ENCODE data around the gene SPRYD3. TPM values are rescaled to one million over a fixed set of nuclear protein-coding genes. Genes with fewer than 3 reads are reported as not detected.
"Not testable (repeated sequence)": the region's sequence is repeated elsewhere in the genome, so short reads cannot be mapped to it uniquely, and the experiment has no call there.

SPRYD3 gene
- total RNA-seq, 1 experiment from 2014 or later = 35.2 TPM

- Mint-ChIP-seq H3K27ac (ENCODE audit: low read depth, unreplicated experiment) (no peak overlapping the region), H3K36me3 (ENCODE audit: insufficient read depth, unreplicated experiment) (peaks cover 97% of the 10 kb centered on the region), H3K4me1 (ENCODE audit: insufficient read depth, unreplicated experiment) (peaks cover 9% of the 10 kb centered on the region), H3K9me3 (ENCODE audit: unreplicated experiment) (no peaks in the 10 kb centered on the region), H3K27me3 (ENCODE audit: insufficient read depth, unreplicated experiment) (no peaks in the 10 kb centered on the region), H3K4me3 (ENCODE audit: unreplicated experiment) (no peak overlapping the region)
- ChIA-PET POLR2A (interaction anchor here (1.0 to 1.7 kb wide), 4 partner anchors 10 to 26 kb away, joined by 3 to 5 read pairs (median 3); partner anchors contain the start of gene EIF4B), CTCF (interaction anchor here (0.6 to 1.2 kb wide), 4 partner anchors 17 to 773 kb away, joined by 3 to 4 read pairs (median 4); no protein-coding TSS in a partner anchor)
- no peak for TF ChIP-seq CTCF (IDR thresholded peaks at IDR 0.05; ENCODE audit: unreplicated experiment)
- intact Hi-C loops (cut with micrococcal nuclease) = no loop called here
- DNase-seq (ENCODE audit: unreplicated experiment) = no peak
- no TSS peak for BruUV-seq (replicated peaks)
Observed at GRCh38 chr12:53031616-53032015, 47.6 kb downstream of the SPRYD3 start.

- H3K4me3 Mint-ChIP-seq (ENCODE audit: unreplicated experiment); H3K9me3 Mint-ChIP-seq (ENCODE audit: unreplicated experiment); BruUV-seq (replicated peaks); intact Hi-C loops (cut with micrococcal nuclease); H3K27ac Mint-ChIP-seq (ENCODE audit: low read depth, unreplicated experiment); H3K27me3 Mint-ChIP-seq (ENCODE audit: insufficient read depth, unreplicated experiment); H3K4me1 Mint-ChIP-seq (ENCODE audit: insufficient read depth, unreplicated experiment); DNase-seq (ENCODE audit: unreplicated experiment): not testable (repeated sequence)
- peaks cover 96% of the 10 kb centered on the region for H3K36me3 Mint-ChIP-seq (ENCODE audit: insufficient read depth, unreplicated experiment)
- ChIA-PET CTCF (interaction anchor here (0.6 to 2.6 kb wide), 4 partner anchors 12 to 897 kb away, joined by 3 to 10 read pairs (median 4); no protein-coding TSS in a partner anchor), POLR2A (interaction anchor here (0.7 to 1.6 kb wide), 4 partner anchors 8 to 13 kb away, joined by 3 to 4 read pairs (median 3); no protein-coding TSS in a partner anchor)
Observed at GRCh38 chr12:53027014-53027413, 52.2 kb downstream of the SPRYD3 start.

GRCh38 chr12:53025250-53025649 is 53.9 kb downstream of the SPRYD3 start:
- DNase-seq (ENCODE audit: unreplicated experiment) = no peak
- POLR2A ChIA-PET = interaction anchor here (0.6 to 1.6 kb wide), 3 partner anchors 10 to 19 kb away, joined by 3 to 10 read pairs (median 3); partner anchors contain the start of gene EIF4B
- Mint-ChIP-seq H3K4me1 (ENCODE audit: insufficient read depth, unreplicated experiment) (peaks cover 3% of the 10 kb centered on the region), H3K4me3 (ENCODE audit: unreplicated experiment) (no peak overlapping the region), H3K27ac (ENCODE audit: low read depth, unreplicated experiment) (no peak overlapping the region), H3K36me3 (ENCODE audit: insufficient read depth, unreplicated experiment) (peaks cover 96% of the 10 kb centered on the region), H3K9me3 (ENCODE audit: unreplicated experiment) (no peaks in the 10 kb centered on the region), H3K27me3 (ENCODE audit: insufficient read depth, unreplicated experiment) (no peaks in the 10 kb centered on the region)
- BruUV-seq (replicated peaks) = no TSS peak
- CTCF ChIA-PET = interaction anchor here (0.6 to 2.9 kb wide), 4 partner anchors 13 to 140 kb away, joined by 3 to 10 read pairs (median 6); no protein-coding TSS in a partner anchor
- TF ChIP-seq CTCF (IDR thresholded peaks at IDR 0.05; ENCODE audit: unreplicated experiment) = no peak
- intact Hi-C loops (cut with micrococcal nuclease) = no loop called here

- ChIA-PET CTCF (interaction anchor here (0.6 to 1.0 kb wide), 4 partner anchors 34 to 474 kb away, joined by 3 to 5 read pairs (median 3); no protein-coding TSS in a partner anchor), POLR2A (interaction anchor here (0.6 to 1.6 kb wide), 3 partner anchors 9 to 13 kb away, joined by 3 to 6 read pairs (median 3); partner anchors contain the start of gene EIF4B)
- intact Hi-C loops (cut with micrococcal nuclease) = no loop called here
- TF ChIP-seq CTCF (IDR thresholded peaks at IDR 0.05; ENCODE audit: unreplicated experiment) = no peak
- Mint-ChIP-seq H3K36me3 (ENCODE audit: insufficient read depth, unreplicated experiment) (peaks cover 88% of the 10 kb centered on the region), H3K9me3 (ENCODE audit: unreplicated experiment) (no peaks in the 10 kb centered on the region), H3K27ac (ENCODE audit: low read depth, unreplicated experiment) (no peak overlapping the region), H3K4me1 (ENCODE audit: insufficient read depth, unreplicated experiment) (peaks cover 14% of the 10 kb centered on the region), H3K27me3 (ENCODE audit: insufficient read depth, unreplicated experiment) (no peaks in the 10 kb centered on the region), H3K4me3 (ENCODE audit: unreplicated experiment) (no peak overlapping the region)
- no peak for DNase-seq (ENCODE audit: unreplicated experiment)
- no TSS peak for BruUV-seq (replicated peaks)
Observed at GRCh38 chr12:53014709-53015108, 64.5 kb downstream of the SPRYD3 start.

Small RNA genes lying within 50 kb of the gene (microRNA-seq; reads per million reads assigned to microRNA genes)
- gene MIR6757 = 0.93 reads per million

Other genes starting within 250 kb of the SPRYD3 start
- not detected in 2 replicates for gene KRT79, start 245.1 kb downstream of the SPRYD3 start, total RNA-seq (2022)
- not detected in 2 replicates for gene KRT78, start 230.4 kb downstream of the SPRYD3 start, total RNA-seq (2022)
- gene KRT8, start 174.3 kb downstream of the SPRYD3 start, total RNA-seq (2022) = 179 and 230 TPM in 2 replicates
- gene KRT18, start 130.3 kb downstream of the SPRYD3 start, total RNA-seq (2022) = 659 and 662 TPM in 2 replicates
- gene EIF4B, start 72.9 kb downstream of the SPRYD3 start, total RNA-seq (2022) = 580 and 658 TPM in 2 replicates
- 22.3 and 26.3 TPM in 2 replicates for gene TNS2, start 29.3 kb downstream of the SPRYD3 start, total RNA-seq (2022)
- 6.4 and 12.0 TPM in 2 replicates for gene IGFBP6, start 18.3 kb upstream of the SPRYD3 start, total RNA-seq (2022)
- not detected in 2 replicates for gene SOAT2, start 24.1 kb upstream of the SPRYD3 start, total RNA-seq (2022)
- gene ZNF740, start 101.3 kb upstream of the SPRYD3 start, total RNA-seq (2022) = 34.9 and 36.2 TPM in 2 replicates
- 22.7 and 30.8 TPM in 2 replicates for gene CSAD, start 101.5 kb upstream of the SPRYD3 start, total RNA-seq (2022)
- gene ITGB7, start 127.9 kb upstream of the SPRYD3 start, total RNA-seq (2022) = 1.0 and 1.1 TPM in 2 replicates
- gene RARG, start 152.8 kb upstream of the SPRYD3 start, total RNA-seq (2022) = 30.9 and 43.7 TPM in 2 replicates
- gene ESPL1, start 188.9 kb upstream of the SPRYD3 start, total RNA-seq (2022) = 9.8 and 12.1 TPM in 2 replicates
- gene PFDN5, start 216.2 kb upstream of the SPRYD3 start, total RNA-seq (2022) = 205 and 229 TPM in 2 replicates
- gene MYG1, start 220.3 kb upstream of the SPRYD3 start, total RNA-seq (2022) = 79.8 and 80.9 TPM in 2 replicates
- gene AAAS, start 242.2 kb upstream of the SPRYD3 start, total RNA-seq (2022) = 52.7 and 60.5 TPM in 2 replicates